H9 (cell line): ENCODE results near the gene TMED6. TPM values are rescaled to one million over a fixed set of nuclear protein-coding genes. Genes with fewer than 3 reads are reported as not detected.
A peak's percentile ranks its signal among the peaks of the same experiment; 100 is the strongest.
"Not testable (repeated sequence)": the region's sequence is repeated elsewhere in the genome, so short reads cannot be mapped to it uniquely, and the experiment has no call there.

ENCODE experiments used
- DNase-seq: peaks from one replicate; pipeline ENCODE4 v3.0.0-alpha.2; 2017
- H2AFZ ChIP-seq: one replicate; pipeline ENCODE4 v1.6.1; 2013; ENCODE audit warnings: mild to moderate bottlenecking, low read length, control low read depth, moderate library complexity
- H2AK5ac ChIP-seq: 2 replicates; pipeline ENCODE4 v1.6.1; 2013; ENCODE audit warnings: low read length, control low read depth, mixed read lengths; ENCODE audit not compliant: insufficient read length
- H2BK120ac ChIP-seq: one replicate; pipeline ENCODE4 v1.6.1; 2013; ENCODE audit warnings: low read depth, mild to moderate bottlenecking, low read length, control low read depth, inconsistent platforms; ENCODE audit not compliant: poor library complexity, severe bottlenecking
- H2BK12ac ChIP-seq: 2 replicates; pipeline ENCODE4 v1.6.1; 2013; ENCODE audit warnings: low read length, control low read depth, mixed read lengths, low read depth; ENCODE audit not compliant: insufficient read length
- H2BK15ac ChIP-seq: 2 replicates; pipeline ENCODE4 v1.6.1; 2013; ENCODE audit warnings: low read depth, low read length, control low read depth
- H2BK20ac ChIP-seq: one replicate; pipeline ENCODE4 v1.6.1; 2013; ENCODE audit warnings: low read depth, mild to moderate bottlenecking, low read length, control low read depth, inconsistent platforms; ENCODE audit not compliant: poor library complexity, severe bottlenecking
- H2BK5ac ChIP-seq: 2 replicates; pipeline ENCODE4 v1.6.1; 2013; ENCODE audit warnings: low read length, control low read depth, mixed read lengths; ENCODE audit not compliant: insufficient read length
- H3K14ac ChIP-seq: 2 replicates; pipeline ENCODE4 v1.6.1; 2013; ENCODE audit warnings: low read length, control low read depth; ENCODE audit not compliant: insufficient read depth
- H3K18ac ChIP-seq: 2 replicates; pipeline ENCODE4 v1.6.1; 2013; ENCODE audit warnings: low read depth, mild to moderate bottlenecking, mixed read lengths, low read length, control low read depth; ENCODE audit not compliant: insufficient read length
- H3K23ac ChIP-seq: 2 replicates; pipeline ENCODE4 v1.6.1; 2013; ENCODE audit warnings: low read length, control low read depth, mixed read lengths, low read depth; ENCODE audit not compliant: insufficient read length
- H3K23me2 ChIP-seq: 2 replicates; pipeline ENCODE4 v1.6.1; 2013; ENCODE audit warnings: low read depth, mild to moderate bottlenecking, mixed read lengths, low read length, control low read depth; ENCODE audit not compliant: insufficient read length, poor library complexity, severe bottlenecking
- H3K27ac ChIP-seq: 2 replicates; pipeline ENCODE4 v1.5.1; 2013; ENCODE audit warnings: low read length, control low read depth, mixed read lengths, low read depth; ENCODE audit not compliant: insufficient read length
- H3K27me3 ChIP-seq: 2 replicates; pipeline ENCODE4 v1.6.1; 2013; ENCODE audit warnings: low read length, control low read depth, inconsistent platforms; ENCODE audit not compliant: insufficient read depth
- H3K4ac ChIP-seq: 2 replicates; pipeline ENCODE4 v1.6.1; 2013; ENCODE audit warnings: low read depth, mild to moderate bottlenecking, control low read depth, inconsistent platforms, low read length, moderate library complexity
- H3K4me1 ChIP-seq: 2 replicates; pipeline ENCODE4 v1.6.1; 2013; ENCODE audit warnings: low read length, control low read depth, inconsistent platforms; ENCODE audit not compliant: insufficient read depth
- H3K4me2 ChIP-seq: 2 replicates; pipeline ENCODE4 v1.6.1; 2013; ENCODE audit warnings: low read length, control low read depth, mixed read lengths; ENCODE audit not compliant: insufficient read length, insufficient read depth
- H3K56ac ChIP-seq: 2 replicates; pipeline ENCODE4 v1.6.1; 2013; ENCODE audit warnings: low read depth, mild to moderate bottlenecking, mixed read lengths, low read length, control low read depth; ENCODE audit not compliant: insufficient read length
- H3K79me1 ChIP-seq: 2 replicates; pipeline ENCODE4 v1.6.1; 2013; ENCODE audit warnings: low read depth, mild to moderate bottlenecking, moderate library complexity, low read length, control low read depth, inconsistent platforms; ENCODE audit not compliant: insufficient read depth, poor library complexity, severe bottlenecking
- H3K79me2 ChIP-seq: 2 replicates; pipeline ENCODE4 v1.6.1; 2013; ENCODE audit warnings: low read length, control low read depth, inconsistent platforms; ENCODE audit not compliant: insufficient read depth
- H3K9ac ChIP-seq: 2 replicates; pipeline ENCODE4 v1.6.1; 2013; ENCODE audit warnings: low read length, control low read depth, mixed read lengths; ENCODE audit not compliant: insufficient read length; ENCODE audit errors: extremely low read depth
- H3K9me3 ChIP-seq: one replicate; pipeline ENCODE4 v1.6.1; 2013; ENCODE audit warnings: low read depth, low read length, inconsistent platforms; ENCODE audit not compliant: control insufficient read depth
- H3T11ph ChIP-seq: one replicate; pipeline ENCODE4 v1.6.1; 2013; ENCODE audit warnings: mild to moderate bottlenecking, low read length, control low read depth, inconsistent platforms
- H4K20me1 ChIP-seq: one replicate; pipeline ENCODE4 v1.6.1; 2013; ENCODE audit not compliant: control insufficient read depth, insufficient read length, insufficient read depth
- H4K5ac ChIP-seq: 2 replicates; pipeline ENCODE4 v1.6.1; 2013; ENCODE audit warnings: low read depth, mild to moderate bottlenecking, mixed read lengths, low read length, control low read depth; ENCODE audit not compliant: insufficient read length
- H4K8ac ChIP-seq: replicated peaks from 2 replicates; pipeline ENCODE4 v1.6.1; 2013; ENCODE audit warnings: low read length, control low read depth, mixed read lengths, low read depth; ENCODE audit not compliant: insufficient read length
- H4K91ac ChIP-seq: 2 replicates; pipeline ENCODE4 v1.6.1; 2013; ENCODE audit warnings: low read depth, mild to moderate bottlenecking, moderate library complexity, mixed read lengths, low read length, control low read depth; ENCODE audit not compliant: insufficient read length
- H3K27ac Mint-ChIP-seq, 3 experiments: 2 replicates in 2 of 3; 3 replicates in 1 of 3; pipeline ENCODE4 v1.8.0; 2020 to 2021; ENCODE audit warnings: mixed read lengths in 3 of 3, mild to moderate bottlenecking in 1 of 3, moderate library complexity in 1 of 3
- H3K27me3 Mint-ChIP-seq: 2 replicates; pipeline ENCODE4 v1.8.0; 2021; ENCODE audit warnings: low read depth, mild to moderate bottlenecking, moderate library complexity, mixed read lengths
- H3K36me3 Mint-ChIP-seq, 3 experiments: 2 replicates in 2 of 3; 3 replicates in 1 of 3; pipeline ENCODE4 v1.8.0; 2020 to 2021; ENCODE audit warnings: low read depth in 3 of 3, mixed read lengths in 3 of 3; ENCODE audit not compliant: insufficient read depth in 1 of 3
- H3K4me1 Mint-ChIP-seq, 2 experiments: 2 replicates each; pipeline ENCODE4 v1.8.0; 2020; ENCODE audit warnings: mixed read lengths in 2 of 2
- H3K4me3 Mint-ChIP-seq, 2 experiments: 2 replicates in 1 of 2; 3 replicates in 1 of 2; pipeline ENCODE4 v1.8.0; 2020 to 2021; ENCODE audit warnings: mild to moderate bottlenecking in 2 of 2, mixed read lengths in 2 of 2, moderate library complexity in 1 of 2
- H3K9me3 Mint-ChIP-seq, 2 experiments: 2 replicates in 1 of 2; 3 replicates in 1 of 2; pipeline ENCODE4 v1.8.0; 2020; ENCODE audit warnings: mild to moderate bottlenecking in 2 of 2, mixed read lengths in 2 of 2, moderate library complexity in 1 of 2
- CTCF ChIP-seq: fragments of 200-600 bp; sonication (generic); conservative IDR thresholded peaks from 3 replicates; pipeline ENCODE4 v1.8.0; 2021; ENCODE audit warnings: antibody characterized with exemption, mild to moderate bottlenecking
- WGBS: extraction: QIAGEN DNeasy Blood & Tissue Kit; methylation state at CpG from one replicate; pipeline ENCODE4 v1.1.7; 2013; ENCODE audit warnings: missing lambda C conversion rate, low lambda C conversion rate, mixed read lengths; ENCODE audit not compliant: insufficient read length; ENCODE audit errors: extremely low coverage; 5-methylcytosine and 5-hydroxymethylcytosine counted together
- total RNA-seq: library from RNA; stranded (reverse); gene quantifications from 2 replicates; pipeline ENCODE4 v1.2.1, GENCODE V29; 2021

Gene TMED6
- total RNA-seq, 1 experiment from 2014 or later = 0.31 TPM

- no peak overlapping the region for H3K4me2 ChIP-seq
- H3K9me3 Mint-ChIP-seq = no peaks in the 10 kb centered on the region
Observed at GRCh38 chr16:69298261-69298660, 53.3 kb downstream of the TMED6 start.

GRCh38 chr16:69296771-69297170 is 54.8 kb downstream of the TMED6 start:
- not testable (repeated sequence) for H4K8ac ChIP-seq, H4K5ac ChIP-seq, H2BK12ac ChIP-seq, H3K4me3 Mint-ChIP-seq, H2AK5ac ChIP-seq, H4K91ac ChIP-seq, H2BK15ac ChIP-seq, H2BK5ac ChIP-seq, H2BK120ac ChIP-seq, H3K23ac ChIP-seq, H4K20me1 ChIP-seq, H2AFZ ChIP-seq, H3K27me3 ChIP-seq, H3K4me1 ChIP-seq, H3K27me3 Mint-ChIP-seq, H3K56ac ChIP-seq, H3K18ac ChIP-seq, H3K4me2 ChIP-seq, H3K79me2 ChIP-seq, H3K79me1 ChIP-seq, H3K4ac ChIP-seq, H3K9me3 ChIP-seq, H3K4me1 Mint-ChIP-seq, H3K27ac ChIP-seq, H3K23me2 ChIP-seq, H3K9me3 Mint-ChIP-seq, H2BK20ac ChIP-seq, H3K9ac ChIP-seq, H3T11ph ChIP-seq, H3K27ac Mint-ChIP-seq, DNase-seq, H3K14ac ChIP-seq
- WGBS = no CpG with 5 or more reads among the region's 7 CpGs
- H3K36me3 Mint-ChIP-seq = peaks cover 0 to 23% (median 5%) of the 10 kb centered on the region in 3 experiments; a peak in 6 of 7 replicates

More at GRCh38 chr16:69298261-69298660, 53.3 kb downstream of the TMED6 start:
- Histone ChIP-seq H3K79me1 (no peaks in the 10 kb centered on the region), H3K27me3 (no peaks in the 10 kb centered on the region), H3T11ph (no peak overlapping the region), H2BK12ac (no peak overlapping the region), H2AK5ac (no peak overlapping the region), H3K9ac (no peak overlapping the region), H3K23ac (no peak overlapping the region), H2BK5ac (no peak overlapping the region), H2BK120ac (no peak overlapping the region), H3K18ac (no peak overlapping the region), H4K20me1 (no peaks in the 10 kb centered on the region), H3K79me2 (no peaks in the 10 kb centered on the region), H3K23me2 (no peaks in the 10 kb centered on the region), H2BK20ac (no peak overlapping the region), H3K4ac (no peak overlapping the region), H4K5ac (no peak overlapping the region), H3K56ac (no peak overlapping the region), H3K9me3 (no peaks in the 10 kb centered on the region), H2AFZ (no peak overlapping the region), H4K8ac (no peak overlapping the region), H3K27ac (no peak overlapping the region), H4K91ac (no peak overlapping the region), H3K4me1 (no peaks in the 10 kb centered on the region), H3K14ac (no peak overlapping the region), H2BK15ac (no peak overlapping the region)
- Mint-ChIP-seq H3K36me3 (peaks cover 0 to 23% (median 5%) of the 10 kb centered on the region in 3 experiments; a peak in 6 of 7 replicates), H3K4me1 (no peaks in the 10 kb centered on the region), H3K4me3 (no peak overlapping the region), H3K27me3 (no peaks in the 10 kb centered on the region), H3K27ac (peak overlapping the region in 1 of 3 experiments; percentile 84; a peak in 1 of 7 replicates)
- WGBS = no CpG with 5 or more reads among the region's 4 CpGs
- no peak for TF ChIP-seq CTCF
- no peak for DNase-seq
